GM13977 (cell line): ENCODE results near the gene SUPT3H.

Experiments
- DNase-seq: peaks from one replicate; pipeline ENCODE4 v3.0.0; 2012; ENCODE audit warnings: low spot score
- in situ Hi-C: fragments of 300-500 bp; cut with MboI; formaldehyde crosslinking; loops from one replicate; pipeline ENCODE4 v1.12.0; 2022; ENCODE audit warnings: low sequenced_read_pairs, low pct_unique_long_range_greater_than_20kb, mixed read lengths, inconsistent platforms; ENCODE audit not compliant: unreplicated experiment
- TF ChIP-seq, protein P1 (sequence below): IDR thresholded peaks from 2 replicates; pipeline ENCODE4 v1.5.1; 2012; ENCODE audit warnings: mild to moderate bottlenecking, control low read depth; ENCODE audit not compliant: insufficient read depth; ENCODE audit errors: extremely low read depth, missing control alignments

The SUPT3H gene

DNA sequence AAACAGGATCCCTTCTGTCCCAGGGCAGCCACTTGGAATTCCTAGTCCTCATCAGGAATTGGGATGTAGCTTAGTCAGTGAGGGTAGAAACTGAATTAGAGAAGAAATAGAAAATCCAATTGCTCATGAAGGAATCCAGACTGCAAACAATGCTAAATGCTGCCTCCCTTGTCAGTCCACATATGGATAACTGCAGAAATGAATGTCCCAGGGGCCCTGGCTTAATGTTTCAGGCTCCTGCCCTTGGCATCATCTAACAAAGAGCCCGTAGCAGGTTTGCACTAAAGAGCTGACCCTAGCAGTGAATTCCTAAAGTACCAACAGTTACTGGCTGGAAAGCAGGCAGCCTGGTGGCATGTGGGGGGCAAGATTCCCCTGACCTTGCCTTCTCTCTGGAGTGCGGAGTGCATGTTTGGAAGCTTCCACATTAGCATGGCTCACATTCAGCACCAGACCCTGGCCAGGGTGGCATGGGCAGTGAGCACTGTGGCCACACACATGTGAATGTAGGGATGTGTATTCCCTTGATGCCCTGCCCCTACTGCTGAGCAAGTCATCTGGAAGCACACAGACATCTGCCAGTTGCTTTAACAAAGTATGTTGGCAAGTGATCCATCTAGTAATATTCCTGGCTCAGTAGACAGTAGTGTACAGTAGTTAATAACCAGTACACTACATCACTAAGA lies 595.7 kb downstream of the SUPT3H start:
- TF ChIP-seq, protein P1, sequence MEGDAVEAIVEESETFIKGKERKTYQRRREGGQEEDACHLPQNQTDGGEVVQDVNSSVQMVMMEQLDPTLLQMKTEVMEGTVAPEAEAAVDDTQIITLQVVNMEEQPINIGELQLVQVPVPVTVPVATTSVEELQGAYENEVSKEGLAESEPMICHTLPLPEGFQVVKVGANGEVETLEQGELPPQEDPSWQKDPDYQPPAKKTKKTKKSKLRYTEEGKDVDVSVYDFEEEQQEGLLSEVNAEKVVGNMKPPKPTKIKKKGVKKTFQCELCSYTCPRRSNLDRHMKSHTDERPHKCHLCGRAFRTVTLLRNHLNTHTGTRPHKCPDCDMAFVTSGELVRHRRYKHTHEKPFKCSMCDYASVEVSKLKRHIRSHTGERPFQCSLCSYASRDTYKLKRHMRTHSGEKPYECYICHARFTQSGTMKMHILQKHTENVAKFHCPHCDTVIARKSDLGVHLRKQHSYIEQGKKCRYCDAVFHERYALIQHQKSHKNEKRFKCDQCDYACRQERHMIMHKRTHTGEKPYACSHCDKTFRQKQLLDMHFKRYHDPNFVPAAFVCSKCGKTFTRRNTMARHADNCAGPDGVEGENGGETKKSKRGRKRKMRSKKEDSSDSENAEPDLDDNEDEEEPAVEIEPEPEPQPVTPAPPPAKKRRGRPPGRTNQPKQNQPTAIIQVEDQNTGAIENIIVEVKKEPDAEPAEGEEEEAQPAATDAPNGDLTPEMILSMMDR, result no peak
- DNase-seq, result no peak
- in situ Hi-C loops, result no loop called here

DNA sequence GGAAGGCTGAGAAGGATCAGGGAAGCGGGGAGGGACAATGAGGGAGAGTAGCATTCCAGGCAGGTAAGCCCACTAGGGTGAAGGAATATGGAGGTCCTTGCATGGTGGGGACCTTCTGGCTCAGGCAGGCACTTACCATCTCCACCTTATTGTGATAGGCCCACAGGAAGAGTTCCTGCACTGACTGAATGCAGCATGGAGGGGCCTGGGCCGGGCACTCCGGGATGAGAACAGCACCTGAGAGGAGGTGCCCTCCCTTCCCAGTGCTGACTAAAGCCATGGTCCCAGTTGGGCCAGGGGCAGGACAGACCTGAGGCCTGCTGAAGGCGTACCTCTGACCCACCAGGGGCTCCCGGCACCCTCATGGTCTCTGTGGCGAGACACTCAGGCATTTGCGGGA lies 597.6 kb downstream of the SUPT3H start:
- in situ Hi-C loops, result no loop called here
- TF ChIP-seq, protein P1, result no peak
- DNase-seq, result no peak

DNA sequence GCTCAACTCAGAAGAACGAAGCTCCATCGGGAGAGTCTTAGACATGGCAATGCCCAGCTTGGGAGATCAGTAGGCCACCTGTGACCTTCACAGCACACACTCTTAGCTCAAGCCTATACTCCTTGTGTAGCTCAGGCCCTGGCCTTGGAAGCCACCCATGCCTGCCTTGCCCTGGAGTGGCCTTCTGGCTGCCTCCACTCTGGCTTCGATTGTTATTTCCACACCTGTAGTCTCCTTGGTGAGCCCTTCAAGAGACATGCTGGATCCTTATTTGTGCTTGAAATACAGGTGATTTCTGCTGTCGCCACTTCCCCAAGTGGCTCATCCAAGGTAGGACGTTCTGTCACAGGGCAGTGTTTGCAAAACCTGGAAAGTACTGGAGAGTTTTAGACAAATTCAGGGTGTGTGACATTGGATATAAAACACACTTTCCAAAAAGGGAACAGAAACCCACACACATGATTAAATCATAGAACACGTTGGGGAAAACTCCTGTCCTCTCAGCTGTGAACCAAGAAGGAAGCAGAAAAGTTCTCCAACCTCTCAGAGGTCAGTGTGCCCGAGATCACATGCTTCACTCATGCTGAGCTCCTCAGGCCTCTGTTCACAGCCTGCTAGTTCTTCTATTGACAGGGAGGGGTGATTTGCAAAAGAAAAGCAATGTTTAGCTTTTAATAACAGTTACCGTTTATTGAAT lies 598.5 kb downstream of the SUPT3H start:
- DNase-seq, result peak; percentile 13
- in situ Hi-C loops, result no loop called here
- TF ChIP-seq, protein P1, result no peak
